Renal cortical epithelial cell (primary cell): ENCODE measurements around the gene SAT1. TPM values are rescaled to one million over a fixed set of nuclear protein-coding genes. Genes with fewer than 3 reads are reported as not detected.
"Not testable (repeated sequence)": the region's sequence is repeated elsewhere in the genome, so short reads cannot be mapped to it uniquely, and the experiment has no call there.

Experiments used
- DNase-seq: peaks from one replicate; pipeline ENCODE4 v3.0.0-alpha.2; 2011; ENCODE audit warnings: low read depth
- total RNA-seq: library from RNA; depleted of rRNA; stranded (reverse); fragments of >200 nt; gene quantifications from 2 replicates; pipeline ENCODE4 v1.2.3, GENCODE V29; 2014

Gene SAT1
- total RNA-seq = 569 and 976 TPM in 2 replicates

GRCh38 chrX:23782863-23783588 lies at the start of gene SAT1:
Gene SAT1 (plus strand): TSS chrX:23783173. CDS start chrX:23783352, 179 bp downstream.
- peak; percentile 73 for DNase-seq

- DNase-seq = no peak
Observed at GRCh38 chrX:23736030-23736429, 46.9 kb upstream of the SAT1 start.

GRCh38 chrX:23737413-23737812 lies 45.6 kb upstream of the SAT1 start:
- DNase-seq = peak; percentile 6

DNA sequence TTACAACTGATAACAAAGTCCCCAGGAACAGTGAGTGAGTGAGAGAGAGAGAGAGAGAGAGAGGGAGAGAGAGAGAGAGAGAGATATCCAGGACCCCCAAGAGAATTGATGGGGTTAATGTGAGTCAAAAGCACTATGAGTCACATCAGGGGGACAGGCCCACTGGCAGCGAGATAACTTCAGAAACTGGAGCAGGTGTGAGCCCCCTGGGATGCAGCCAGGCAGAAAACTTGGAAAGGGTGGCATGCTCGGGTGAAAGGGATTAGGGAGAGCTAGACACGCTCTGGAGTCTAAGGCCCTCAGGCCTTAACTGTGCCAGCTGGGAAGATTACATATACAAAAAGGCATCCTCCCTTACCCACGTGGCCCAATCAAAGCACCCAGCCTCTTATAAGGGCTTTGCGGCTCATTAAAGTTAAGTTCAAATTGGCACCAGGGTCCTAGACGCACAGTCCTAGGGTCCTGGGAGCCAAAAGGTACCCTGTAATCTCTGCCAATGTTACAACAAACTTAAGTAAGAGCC lies 40.7 kb upstream of the SAT1 start:
- DNase-seq = peak; percentile 79

GRCh38 chrX:23742697-23743622 lies 40.0 kb upstream of the SAT1 start, which contains the start of gene ACOT9:
Gene ACOT9 (minus strand): TSS chrX:23743276. CDS start chrX:23743144, 132 bp downstream.
- DNase-seq = peak; percentile 94

GRCh38 chrX:23743623-23743971 lies 39.4 kb upstream of the SAT1 start:
- DNase-seq = not testable (repeated sequence)

GRCh38 chrX:23745786-23746185 lies 37.2 kb upstream of the SAT1 start:
- no peak for DNase-seq

DNA sequence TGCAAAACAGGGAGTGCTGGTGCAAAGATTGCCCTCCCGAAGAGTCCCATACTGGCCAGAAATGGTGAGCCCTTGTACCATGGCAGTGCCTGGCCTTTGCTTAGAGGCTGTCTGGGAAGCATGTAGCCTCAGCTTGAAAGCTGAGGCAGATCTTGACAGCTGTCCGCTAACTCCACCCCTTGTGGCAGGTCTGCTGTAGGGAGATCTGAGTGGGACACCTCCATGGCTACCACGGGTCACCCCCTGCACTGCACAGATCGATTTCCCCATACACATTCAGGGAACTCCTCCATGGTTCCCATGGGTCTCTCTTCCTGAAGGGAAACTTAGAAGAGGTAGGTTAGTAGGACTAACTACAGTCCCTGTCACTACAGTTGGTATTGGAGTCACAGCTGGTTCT lies 33.8 kb upstream of the SAT1 start:
- no peak for DNase-seq

DNA sequence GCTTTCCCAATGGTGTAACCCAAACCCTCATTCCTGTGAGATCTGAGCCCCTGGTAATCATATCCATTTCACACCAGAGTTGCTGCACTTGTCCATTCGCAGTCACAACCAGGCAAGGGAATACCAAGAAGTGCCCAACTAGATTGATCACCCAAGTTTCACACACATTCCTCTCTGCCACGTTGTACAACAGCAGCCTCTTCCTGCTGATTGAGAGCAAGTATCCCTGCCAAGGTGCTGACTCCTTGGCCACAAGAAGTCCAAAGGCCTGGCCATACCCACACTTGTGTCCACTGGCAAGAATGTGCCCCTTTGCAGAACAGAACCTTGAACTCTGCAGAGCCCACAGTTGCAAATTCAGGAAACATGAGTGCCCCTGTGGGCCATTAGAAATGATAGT lies 33.4 kb upstream of the SAT1 start:
- peak; percentile 62 for DNase-seq

DNA sequence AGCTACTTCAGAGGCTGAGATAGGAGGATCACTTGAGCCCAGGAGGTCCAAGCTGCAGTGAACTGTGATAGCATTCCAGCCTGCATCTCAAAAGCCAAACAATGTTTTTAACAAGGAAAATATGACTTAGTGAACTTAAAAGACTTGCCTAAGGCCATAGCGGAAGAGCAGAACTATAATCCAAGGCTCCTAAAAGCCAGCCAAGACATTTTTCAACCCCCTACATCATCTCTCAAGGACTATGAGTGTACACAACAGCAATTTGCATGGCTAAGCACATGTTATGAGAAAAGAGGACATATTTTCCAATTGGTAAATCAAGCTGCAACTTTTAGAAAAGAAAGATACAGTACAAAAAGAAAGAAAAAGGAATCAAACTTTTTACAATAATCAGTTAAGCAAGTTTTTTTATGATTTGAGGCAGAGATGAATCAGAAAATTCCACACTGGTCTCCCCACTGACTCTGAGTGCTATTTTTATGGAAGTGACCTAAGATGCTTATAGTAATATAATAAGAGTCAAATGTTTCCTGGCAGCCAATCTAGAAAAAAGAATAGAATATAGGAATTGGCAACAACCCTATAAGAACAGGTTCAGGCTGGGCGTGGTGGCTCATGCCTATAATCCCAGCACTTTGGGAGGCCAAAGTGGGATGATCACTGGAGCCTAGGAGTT lies 30.1 kb upstream of the SAT1 start:
- no peak for DNase-seq

GRCh38 chrX:23754664-23755063 lies 28.3 kb upstream of the SAT1 start:
- no peak for DNase-seq

DNA sequence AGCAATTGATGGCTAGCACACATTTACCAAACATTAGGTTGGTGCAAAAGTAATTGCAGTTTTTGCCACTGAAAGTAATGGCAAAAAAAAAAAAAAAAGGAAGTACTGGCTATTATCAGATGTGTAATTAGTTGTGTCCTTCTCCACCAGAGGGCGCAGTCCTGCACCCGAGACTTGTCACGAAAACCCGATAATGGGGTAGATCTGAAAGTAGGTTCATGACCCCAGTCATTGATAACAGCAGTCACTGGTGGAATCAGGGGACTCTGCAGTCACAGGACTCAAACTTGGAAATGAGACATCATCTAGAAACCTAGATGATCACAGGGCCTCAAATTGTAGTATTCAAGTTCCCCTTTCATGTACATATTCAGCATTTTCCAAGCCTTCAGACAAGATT lies 26.8 kb upstream of the SAT1 start:
- DNase-seq = peak; percentile 33

GRCh38 chrX:23759821-23760220 lies 23.2 kb upstream of the SAT1 start:
- DNase-seq = no peak

DNA sequence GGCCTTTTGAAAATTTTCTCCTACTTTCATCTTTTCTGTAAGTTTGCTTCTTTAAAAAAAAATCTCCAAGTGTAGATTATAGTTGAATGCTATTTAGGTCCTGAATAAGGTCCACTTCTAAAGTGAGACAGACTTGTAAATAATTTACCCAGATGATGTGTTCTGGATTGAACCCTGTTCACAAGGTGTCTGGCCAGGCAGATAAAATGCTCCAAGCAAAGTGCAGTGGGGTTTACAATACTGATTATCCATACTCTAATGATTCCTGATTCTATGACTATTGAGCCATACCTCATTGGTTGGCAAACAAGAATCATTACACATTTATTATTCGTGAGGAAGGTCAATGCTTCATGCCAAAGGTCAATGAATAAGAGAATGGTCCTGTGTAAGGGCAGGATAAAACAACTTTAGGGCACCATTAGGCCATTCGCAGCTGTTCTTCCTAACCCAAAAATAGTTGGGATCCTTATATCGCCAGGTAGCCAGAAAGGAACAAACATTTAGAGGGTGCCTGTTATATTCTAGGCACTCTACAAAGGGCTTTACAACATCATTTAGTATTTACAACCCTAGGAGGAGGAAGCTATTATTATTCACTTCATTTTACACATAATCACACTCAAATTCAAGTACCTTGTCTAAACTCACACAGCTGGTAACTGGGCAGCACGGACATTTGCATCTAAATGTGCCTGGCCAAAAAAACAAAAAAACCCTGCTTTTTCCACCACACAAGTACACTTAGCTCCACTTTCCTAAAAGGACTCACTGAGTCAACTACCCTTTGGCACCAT lies 18.6 kb upstream of the SAT1 start:
- no peak for DNase-seq

DNA sequence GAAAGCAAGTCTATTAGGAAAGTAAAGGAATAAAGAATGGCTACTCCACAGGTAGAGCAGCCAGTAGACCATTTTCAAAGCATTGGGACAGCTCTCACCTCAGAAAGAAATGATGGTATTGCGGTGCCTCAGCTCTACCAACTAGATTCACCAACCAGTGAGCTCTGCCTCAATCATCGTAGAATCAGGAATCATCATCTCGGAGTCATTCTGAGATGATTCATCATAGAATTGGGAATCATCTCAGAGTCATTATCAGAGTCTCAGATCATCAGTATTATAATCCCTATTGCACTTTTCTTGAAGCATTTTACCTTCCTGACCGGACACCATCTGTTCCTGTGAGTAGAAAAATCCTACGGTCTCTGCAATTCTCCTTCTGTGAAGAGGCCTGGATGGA lies 17.5 kb upstream of the SAT1 start:
- no peak for DNase-seq

DNA sequence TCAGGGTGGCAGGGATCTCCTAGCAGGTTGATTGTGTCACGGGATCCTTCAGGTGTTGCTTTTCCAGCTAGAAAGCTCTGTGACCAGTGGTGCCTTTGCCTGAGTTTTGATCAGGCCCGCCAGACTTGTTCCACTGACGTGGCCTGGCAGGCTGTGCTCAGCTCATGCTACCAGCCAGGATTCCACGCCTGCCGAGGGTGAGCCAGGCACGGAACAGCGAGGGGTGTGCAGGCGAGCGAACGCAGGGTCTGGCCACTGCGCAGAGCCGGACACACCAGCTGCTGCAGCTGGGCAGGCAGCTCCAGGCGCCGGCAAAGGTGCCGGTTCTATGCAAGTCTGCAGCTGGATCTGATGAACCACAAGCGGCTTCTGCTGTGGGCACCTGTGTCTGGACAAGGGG lies 17.1 kb upstream of the SAT1 start:
- no peak for DNase-seq

GRCh38 chrX:23766650-23767551 lies 16.1 kb upstream of the SAT1 start:
- no peak for DNase-seq

GRCh38 chrX:23770142-23770541 lies 12.8 kb upstream of the SAT1 start:
- DNase-seq = no peak

DNA sequence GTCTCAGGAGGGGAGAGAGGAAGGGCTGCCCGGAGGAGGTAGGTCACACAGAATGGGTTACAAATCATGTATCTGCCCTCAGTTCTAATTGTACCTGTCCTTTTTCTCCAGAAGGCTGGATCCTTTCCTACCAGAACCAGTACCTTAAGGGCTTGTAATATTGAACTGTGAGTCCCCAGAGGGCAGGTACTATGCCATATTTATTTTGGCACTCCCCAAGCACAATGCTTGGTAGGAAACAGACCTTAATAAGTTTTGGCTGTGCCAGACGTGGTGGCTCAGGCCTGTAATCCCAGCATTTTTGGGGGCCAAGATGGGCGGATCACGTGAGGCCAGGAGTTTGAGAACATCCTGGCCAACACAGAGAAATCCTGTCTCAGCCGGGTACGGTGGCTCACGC lies 11.9 kb upstream of the SAT1 start:
- DNase-seq = not testable (repeated sequence)

DNA sequence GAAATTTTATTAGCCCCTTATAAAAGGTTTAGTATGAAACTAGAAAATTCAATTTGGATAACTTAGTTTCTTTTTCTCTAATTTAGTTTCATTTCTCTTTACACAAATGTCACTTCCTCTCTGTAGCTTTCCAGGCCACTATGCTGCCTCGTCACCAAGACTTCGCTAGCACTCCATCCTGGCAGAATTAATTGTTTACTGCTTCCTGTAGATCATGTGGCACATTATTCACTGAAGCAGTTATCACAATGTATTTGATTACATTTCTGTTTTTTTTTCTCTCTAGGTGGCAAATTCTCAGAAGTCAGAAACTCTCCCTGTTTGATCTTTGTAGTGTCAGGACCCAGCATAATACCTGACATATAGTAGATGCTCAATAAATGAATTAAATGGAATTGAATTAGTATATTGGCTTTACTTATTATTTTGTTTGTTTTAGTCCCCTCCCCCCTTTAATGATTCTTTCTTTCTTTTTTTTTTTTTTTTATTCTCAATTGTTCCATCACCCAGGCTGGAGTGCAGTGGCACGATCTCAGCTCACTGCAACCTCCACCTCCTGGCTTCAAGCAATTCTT lies 9.3 kb upstream of the SAT1 start:
- no peak for DNase-seq
